HepG2 (cell line): Measurements from ENCODE around the gene ABI3BP. TPM values are rescaled to one million over a fixed set of nuclear protein-coding genes. Genes with fewer than 3 reads are reported as not detected.

Experiments used
- ATAC-seq: fragments of 200-7000 bp; cut with Tn5 transposase; 3 replicates; pipeline ENCODE4 v1.9.1; 2020; ENCODE audit warnings: mild to moderate bottlenecking, moderate library complexity
- BruUV-seq: library from RNA; stranded (reverse); fragments of 400-500 nt; replicated peaks from 2 replicates; lab custom pipeline; 2021; lab: Mats Ljungman, UMichigan
- CTCF ChIA-PET: fragments of 300-600 bp; formaldehyde crosslinking; extraction: SDS; loops from one replicate; lab custom pipeline; 2021; ENCODE audit warnings: low total read pairs, inconsistent platforms, low intra/inter-chr PET ratio; lab: Yijun Ruan, JAX
- POLR2A ChIA-PET: fragments of 350-600 bp; sonication (Branson Sonifier 250); formaldehyde crosslinking; loops from one replicate; lab custom pipeline; 2020; ENCODE audit warnings: antibody characterized with exemption, inconsistent platforms; lab: Yijun Ruan, JAX
- DNase-seq: peaks from one replicate; pipeline ENCODE4 v3.0.0-alpha.2; 2015; ENCODE audit warnings: low spot score
- FAIRE-seq: peaks from 3 replicates; lab custom pipeline; 2011; peaks lifted over from hg19 to GRCh38; lab: Jason Lieb, UNC
- H2AFZ ChIP-seq: one replicate; pipeline ENCODE4 v1.6.1; 2011; ENCODE audit warnings: low read length, inconsistent platforms
- H3K27ac ChIP-seq: fragments of 300-600 bp; 3 replicates; pipeline ENCODE4 v1.8.0; 2011; ENCODE audit warnings: mixed run types, mild to moderate bottlenecking, mixed read lengths, low read length, inconsistent platforms; ENCODE audit not compliant: insufficient read depth; ENCODE audit errors: extremely low read length
- H3K27me3 ChIP-seq, 2 experiments: fragments of 200-600 bp in 1 of 2; 2 replicates in 1 of 2; 3 replicates in 1 of 2; pipeline versions ENCODE4 v1.6.0 to v1.8.0; 2011; ENCODE audit warnings: low read length in 2 of 2, mild to moderate bottlenecking in 2 of 2, moderate library complexity in 2 of 2, inconsistent platforms in 1 of 2; ENCODE audit not compliant: insufficient read depth in 2 of 2, control insufficient read depth in 1 of 2
- H3K36me3 ChIP-seq, 2 experiments: fragments of 200-600 bp in 1 of 2; replicated peaks in 1 of 2; 2 replicates in 1 of 2; 3 replicates in 1 of 2; pipeline versions ENCODE4 v1.5.1 to v1.8.0; 2011; ENCODE audit warnings: low read length in 2 of 2, inconsistent platforms in 1 of 2; ENCODE audit not compliant: insufficient read depth in 2 of 2, control insufficient read depth in 1 of 2
- H3K4me1 ChIP-seq: 2 replicates; pipeline ENCODE4 v1.5.1; 2012; ENCODE audit warnings: low read length, inconsistent platforms; ENCODE audit not compliant: insufficient read depth
- H3K4me2 ChIP-seq: 2 replicates; pipeline ENCODE4 v1.6.0; 2011; ENCODE audit warnings: low read depth, low read length, inconsistent platforms
- H3K4me3 ChIP-seq, 3 experiments: fragments of 200-600 bp in 1 of 3; sonication (generic), shearing (Covaris generic) in 1 of 3; replicated peaks in 1 of 3; 2 replicates each; pipeline ENCODE4 v1.5.1; 2011 to 2016; ENCODE audit warnings: low read length in 3 of 3, inconsistent platforms in 2 of 3, low read depth in 2 of 3, mild to moderate bottlenecking in 2 of 3, control low read depth in 1 of 3, mixed read lengths in 1 of 3; ENCODE audit not compliant: insufficient read depth in 1 of 3
- H3K79me2 ChIP-seq: one replicate; pipeline ENCODE4 v1.6.1; 2011; ENCODE audit warnings: low read length, inconsistent platforms; ENCODE audit not compliant: insufficient read depth
- H3K9ac ChIP-seq: 2 replicates; pipeline ENCODE4 v1.6.0; 2011; ENCODE audit warnings: mild to moderate bottlenecking, low read depth, low read length, inconsistent platforms; ENCODE audit not compliant: insufficient read depth
- H3K9me3 ChIP-seq: 2 replicates; pipeline ENCODE4 v1.5.1; 2012; ENCODE audit warnings: mild to moderate bottlenecking, low read length
- H4K20me1 ChIP-seq: 2 replicates; pipeline ENCODE4 v1.6.0; 2011; ENCODE audit warnings: inconsistent platforms, mild to moderate bottlenecking, low read length, moderate library complexity; ENCODE audit not compliant: insufficient read depth
- BRCA1 ChIP-seq: sonication (generic); formaldehyde crosslinking; IDR thresholded peaks from 2 replicates; pipeline ENCODE4 v1.4.0; 2020; ENCODE audit warnings: missing genetic modification reagents
- DPF2 ChIP-seq: sonication (generic); formaldehyde crosslinking; IDR thresholded peaks from 2 replicates; pipeline ENCODE4 v1.4.0; 2020; ENCODE audit warnings: mild to moderate bottlenecking, low read depth, missing genetic modification reagents, borderline replicate concordance
- DRAP1 ChIP-seq: IDR thresholded peaks from 2 replicates; pipeline ENCODE4 v1.6.1; 2016; ENCODE audit warnings: missing genetic modification reagents, missing compliant biosample characterization
- MTF1 ChIP-seq: sonication (generic); formaldehyde crosslinking; IDR thresholded peaks from 2 replicates; pipeline ENCODE4 v1.5.0; 2020; ENCODE audit warnings: missing genetic modification reagents
- NCOA2 ChIP-seq: sonication (generic); formaldehyde crosslinking; IDR thresholded peaks from 2 replicates; pipeline ENCODE4 v1.8.0; 2022; ENCODE audit warnings: inconsistent platforms
- SNAPC2 ChIP-seq: sonication (generic); formaldehyde crosslinking; IDR thresholded peaks from 2 replicates; pipeline ENCODE4 v1.8.1; 2022; ENCODE audit warnings: mild to moderate bottlenecking, missing genetic modification reagents
- SYNCRIP ChIP-seq: fragments of 200-400 bp; formaldehyde crosslinking; IDR thresholded peaks from 2 replicates; pipeline ENCODE4 v1.6.1; 2018; ENCODE audit warnings: mild to moderate bottlenecking, low read depth, low read length; ENCODE audit not compliant: insufficient read depth
- ZBTB20 ChIP-seq: sonication (generic); formaldehyde crosslinking; IDR thresholded peaks from 2 replicates; pipeline ENCODE4 v1.8.1; 2023; ENCODE audit warnings: missing genetic modification reagents, low read depth, mild to moderate bottlenecking, borderline replicate concordance
- ZBTB38 ChIP-seq: sonication (generic); formaldehyde crosslinking; IDR thresholded peaks from 2 replicates; pipeline ENCODE4 v1.5.1; 2020; ENCODE audit warnings: mild to moderate bottlenecking, missing genetic modification reagents
- ZNF17 ChIP-seq: sonication (generic); formaldehyde crosslinking; IDR thresholded peaks from 2 replicates; pipeline ENCODE4 v1.5.0; 2020; ENCODE audit warnings: mild to moderate bottlenecking, missing genetic modification reagents
- ZNF512B ChIP-seq: sonication (generic); formaldehyde crosslinking; IDR thresholded peaks from 2 replicates; pipeline ENCODE4 v1.5.1; 2020; ENCODE audit warnings: missing genetic modification reagents, mild to moderate bottlenecking, borderline replicate concordance
- WGBS: methylation state at CpG from one replicate; pipeline ENCODE4 v1.1.6; 2017; ENCODE audit warnings: low lambda C conversion rate; 5-methylcytosine and 5-hydroxymethylcytosine counted together
- in situ Hi-C: cut with HindIII; loops from 2 replicates; pipeline ENCODE4 v1.10.0; 2017; ENCODE audit warnings: low pct_unique_long_range_greater_than_20kb; ENCODE audit not compliant: extremely low pct_ligation_motif_present
- intact Hi-C: fragments of 100-400 bp; cut with micrococcal nuclease; formaldehyde crosslinking; loops from one replicate; pipeline ENCODE4 v1.10.0; 2022; ENCODE audit not compliant: unreplicated experiment
- polyA plus RNA-seq, 8 experiments: library from polyadenylated mRNA; depleted of rRNA in 3 of 8; stranded (reverse) in 7 of 8; unstranded in 1 of 8; fragments of >200 nt; fragmentation: Illumina TruSeq in 4 of 8; extraction: Trizol in 4 of 8; gene quantifications; 2 replicates each; pipeline versions ENCODE4 v1.2.1 to v1.2.3, GENCODE V29; 2011 to 2016; ENCODE audit warnings: low read depth in 4 of 8, missing spikeins in 1 of 8, mixed read lengths in 1 of 8; ENCODE audit not compliant: insufficient read depth in 1 of 8
- total RNA-seq, 5 experiments: library from RNA; depleted of rRNA; stranded (reverse); fragments of >200 nt; fragmentation: Illumina TruSeq; extraction: Trizol; gene quantifications; 2 replicates each; pipeline ENCODE4 v1.2.3, GENCODE V29; 2016; ENCODE audit warnings: low read depth in 1 of 5
- TF ChIP-seq, protein P1 (sequence below): sonication (generic); formaldehyde crosslinking; IDR thresholded peaks from 2 replicates; pipeline ENCODE4 v1.4.0; 2020; ENCODE audit warnings: mild to moderate bottlenecking, missing genetic modification reagents
- TF ChIP-seq, protein P2 (sequence below): sonication (generic); formaldehyde crosslinking; IDR thresholded peaks from 2 replicates; pipeline ENCODE4 v1.8.0; 2022; ENCODE audit warnings: missing genetic modification reagents, low read depth, mild to moderate bottlenecking, borderline replicate concordance
- TF ChIP-seq, protein P3 (sequence below): IDR thresholded peaks from 2 replicates; pipeline ENCODE4 v1.6.1; 2016; ENCODE audit warnings: missing compliant biosample characterization, missing genetic modification reagents, borderline replicate concordance
- TF ChIP-seq, protein P4 (sequence below): IDR thresholded peaks from 2 replicates; pipeline ENCODE4 v1.6.1; 2016; ENCODE audit warnings: mild to moderate bottlenecking

The ABI3BP gene
- total and polyA plus RNA-seq, 2 of the 13 experiments (the other 11 are each of a cell fraction or from before 2014, with no cell fraction given), result not detected

DNA sequence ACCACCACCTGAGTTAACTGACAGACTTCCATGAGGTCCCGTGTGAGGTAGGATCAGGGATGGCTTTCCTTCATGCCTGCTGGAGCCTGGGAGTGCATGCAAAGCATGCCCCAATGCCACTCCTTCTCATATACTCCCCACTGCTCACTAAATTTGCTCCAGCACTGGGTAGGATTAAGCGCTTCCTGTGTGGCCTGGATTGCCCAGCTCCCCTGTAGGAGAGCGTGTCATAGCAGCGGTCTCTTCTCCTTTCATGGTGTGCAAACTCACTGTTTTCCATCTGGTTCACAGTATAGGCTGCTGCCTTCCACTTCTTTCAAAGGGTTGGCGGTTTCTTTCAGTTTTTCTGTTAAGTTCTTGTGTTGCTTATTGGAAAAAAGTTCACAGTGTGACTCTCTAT, 34.1 kb upstream of the ABI3BP start (continued):
- TF ChIP-seq, protein P1, sequence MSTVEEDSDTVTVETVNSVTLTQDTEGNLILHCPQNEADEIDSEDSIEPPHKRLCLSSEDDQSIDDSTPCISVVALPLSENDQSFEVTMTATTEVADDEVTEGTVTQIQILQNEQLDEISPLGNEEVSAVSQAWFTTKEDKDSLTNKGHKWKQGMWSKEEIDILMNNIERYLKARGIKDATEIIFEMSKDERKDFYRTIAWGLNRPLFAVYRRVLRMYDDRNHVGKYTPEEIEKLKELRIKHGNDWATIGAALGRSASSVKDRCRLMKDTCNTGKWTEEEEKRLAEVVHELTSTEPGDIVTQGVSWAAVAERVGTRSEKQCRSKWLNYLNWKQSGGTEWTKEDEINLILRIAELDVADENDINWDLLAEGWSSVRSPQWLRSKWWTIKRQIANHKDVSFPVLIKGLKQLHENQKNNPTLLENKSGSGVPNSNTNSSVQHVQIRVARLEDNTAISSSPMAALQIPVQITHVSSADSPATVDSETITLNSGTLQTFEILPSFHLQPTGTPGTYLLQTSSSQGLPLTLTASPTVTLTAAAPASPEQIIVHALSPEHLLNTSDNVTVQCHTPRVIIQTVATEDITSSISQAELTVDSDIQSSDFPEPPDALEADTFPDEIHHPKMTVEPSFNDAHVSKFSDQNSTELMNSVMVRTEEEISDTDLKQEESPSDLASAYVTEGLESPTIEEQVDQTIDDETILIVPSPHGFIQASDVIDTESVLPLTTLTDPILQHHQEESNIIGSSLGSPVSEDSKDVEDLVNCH (CRISPR knock-in tag), result no peak
- no peak for TF ChIP-seq SNAPC2 (CRISPR knock-in tag)
- no peak for TF ChIP-seq ZBTB20 (CRISPR knock-in tag)
- TF ChIP-seq ZBTB38 (CRISPR knock-in tag), result no peak
- no peak for TF ChIP-seq NCOA2 (CRISPR knock-in tag)
- TF ChIP-seq, protein P2, sequence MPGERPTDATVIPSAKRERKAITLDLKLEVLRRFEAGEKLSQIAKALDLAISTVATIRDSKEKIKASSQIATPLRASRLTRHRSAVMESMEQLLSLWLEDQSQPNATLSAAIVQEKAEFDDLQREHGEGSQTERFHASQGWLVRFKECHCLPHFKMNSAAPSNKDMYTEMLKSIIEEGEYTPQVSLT (CRISPR knock-in tag), result no peak
- TF ChIP-seq, protein P3, sequence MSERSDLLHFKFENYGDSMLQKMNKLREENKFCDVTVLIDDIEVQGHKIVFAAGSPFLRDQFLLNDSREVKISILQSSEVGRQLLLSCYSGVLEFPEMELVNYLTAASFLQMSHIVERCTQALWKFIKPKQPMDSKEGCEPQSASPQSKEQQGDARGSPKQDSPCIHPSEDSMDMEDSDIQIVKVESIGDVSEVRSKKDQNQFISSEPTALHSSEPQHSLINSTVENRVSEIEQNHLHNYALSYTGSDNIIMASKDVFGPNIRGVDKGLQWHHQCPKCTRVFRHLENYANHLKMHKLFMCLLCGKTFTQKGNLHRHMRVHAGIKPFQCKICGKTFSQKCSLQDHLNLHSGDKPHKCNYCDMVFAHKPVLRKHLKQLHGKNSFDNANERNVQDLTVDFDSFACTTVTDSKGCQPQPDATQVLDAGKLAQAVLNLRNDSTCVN, result no peak

- Histone ChIP-seq H3K4me3 (no peak overlapping the region), H3K4me1 (no peaks in the 10 kb centered on the region), H3K4me2 (no peak overlapping the region), H3K9me3 (no peaks in the 10 kb centered on the region), H2AFZ (no peak overlapping the region), H3K9ac (no peak overlapping the region), H3K27ac (no peak overlapping the region), H4K20me1 (no peaks in the 10 kb centered on the region), H3K79me2 (no peaks in the 10 kb centered on the region), H3K36me3 (no peaks in the 10 kb centered on the region), H3K27me3 (no peaks in the 10 kb centered on the region)
- POLR2A ChIA-PET, result no interaction called here
- CTCF ChIA-PET, result no interaction called here
- DNase-seq (no peak), FAIRE-seq (no peak), ATAC-seq (no peak)
- in situ Hi-C loops, result no loop called here
- no CpG with 5 or more reads among the region's 2 CpGs for WGBS
- BruUV-seq, result no TSS peak
- intact Hi-C loops, result no loop called here
- TF ChIP-seq SYNCRIP, result no peak
- TF ChIP-seq DRAP1, result no peak
- TF ChIP-seq, protein P4, sequence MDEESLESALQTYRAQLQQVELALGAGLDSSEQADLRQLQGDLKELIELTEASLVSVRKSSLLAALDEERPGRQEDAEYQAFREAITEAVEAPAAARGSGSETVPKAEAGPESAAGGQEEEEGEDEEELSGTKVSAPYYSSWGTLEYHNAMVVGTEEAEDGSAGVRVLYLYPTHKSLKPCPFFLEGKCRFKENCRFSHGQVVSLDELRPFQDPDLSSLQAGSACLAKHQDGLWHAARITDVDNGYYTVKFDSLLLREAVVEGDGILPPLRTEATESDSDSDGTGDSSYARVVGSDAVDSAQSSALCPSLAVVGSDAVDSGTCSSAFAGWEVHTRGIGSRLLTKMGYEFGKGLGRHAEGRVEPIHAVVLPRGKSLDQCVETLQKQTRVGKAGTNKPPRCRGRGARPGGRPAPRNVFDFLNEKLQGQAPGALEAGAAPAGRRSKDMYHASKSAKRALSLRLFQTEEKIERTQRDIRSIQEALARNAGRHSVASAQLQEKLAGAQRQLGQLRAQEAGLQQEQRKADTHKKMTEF, result no peak
- no peak for TF ChIP-seq ZNF17 (CRISPR knock-in tag)
- TF ChIP-seq DPF2, result no peak
- TF ChIP-seq ZNF512B (CRISPR knock-in tag), result no peak
- TF ChIP-seq MTF1 (CRISPR knock-in tag), result no peak
- no peak for TF ChIP-seq BRCA1 (CRISPR knock-in tag)
Measured at GRCh38 chr3:101026881-101027280, 33.7 kb upstream of the ABI3BP start.
